Neural cell (in vitro differentiated cells): ENCODE measurements around the gene PRR18. TPM values are rescaled to one million over a fixed set of nuclear protein-coding genes. Genes with fewer than 3 reads are reported as not detected.

ENCODE experiments used
- H2AFZ ChIP-seq: fragments of 200-600, 300-800 bp; sonication (generic), shearing (Covaris generic); 2 replicates; pipeline ENCODE4 v1.6.0; 2014; ENCODE audit warnings: low read depth, mild to moderate bottlenecking, antibody characterized with exemption, low read length, moderate library complexity
- H3F3A ChIP-seq: fragments of 200-600 bp; shearing (Covaris generic); 2 replicates; pipeline ENCODE4 v1.6.1; 2016; ENCODE audit warnings: mild to moderate bottlenecking, moderate library complexity, mixed read lengths, antibody characterized with exemption, low read length; ENCODE audit not compliant: insufficient read depth, poor library complexity, severe bottlenecking
- H3K27ac ChIP-seq: fragments of 200-600, 300-800 bp; sonication (generic), shearing (Covaris generic); 2 replicates; pipeline ENCODE4 v1.5.1; 2014; ENCODE audit warnings: mild to moderate bottlenecking, low read length, moderate library complexity
- H3K27me3 ChIP-seq: fragments of 300-800, 200-600 bp; sonication (generic), shearing (Covaris generic); 2 replicates; pipeline ENCODE4 v1.6.0; 2014; ENCODE audit warnings: mild to moderate bottlenecking, low read depth, low read length, moderate library complexity; ENCODE audit not compliant: insufficient read depth
- H3K36me3 ChIP-seq: fragments of 300-800, 200-600 bp; sonication (generic), shearing (Covaris generic); 2 replicates; pipeline ENCODE4 v1.5.1; 2014; ENCODE audit warnings: mild to moderate bottlenecking, antibody characterized with exemption, low read length, moderate library complexity; ENCODE audit not compliant: insufficient read depth
- H3K4me2 ChIP-seq: fragments of 300-800, 200-600 bp; sonication (generic), shearing (Covaris generic); 2 replicates; pipeline ENCODE4 v1.6.0; 2014; ENCODE audit warnings: mild to moderate bottlenecking, low read length
- H3K4me3 ChIP-seq: fragments of 300-800, 200-600 bp; sonication (generic), shearing (Covaris generic); 2 replicates; pipeline ENCODE4 v1.5.1; 2014; ENCODE audit warnings: mild to moderate bottlenecking, low read length, moderate library complexity
- H3K79me2 ChIP-seq: fragments of 200-600 bp; shearing (Covaris generic); replicated peaks from 2 replicates; pipeline ENCODE4 v1.6.0; 2014; ENCODE audit warnings: mild to moderate bottlenecking, low read length, moderate library complexity; ENCODE audit not compliant: insufficient read depth
- H3K9ac ChIP-seq: fragments of 300-800, 200-600 bp; sonication (generic), shearing (Covaris generic); 2 replicates; pipeline ENCODE4 v1.6.1; 2016; ENCODE audit warnings: mild to moderate bottlenecking, low read length, mixed read lengths
- H3K9me2 ChIP-seq: fragments of 200-600 bp; shearing (Covaris generic); 2 replicates; pipeline ENCODE4 v1.6.1; 2016; ENCODE audit warnings: mild to moderate bottlenecking, low read length, mixed read lengths; ENCODE audit not compliant: insufficient read depth
- H3K9me3 ChIP-seq: fragments of 200-600, 300-800 bp; sonication (generic), shearing (Covaris generic); 2 replicates; pipeline ENCODE4 v1.6.1; 2016; ENCODE audit warnings: mild to moderate bottlenecking, mixed run types, low read length, moderate library complexity, mixed read lengths
- H4K20me1 ChIP-seq: fragments of 200-600 bp; shearing (Covaris generic); 2 replicates; pipeline ENCODE4 v1.6.1; 2016; ENCODE audit warnings: mild to moderate bottlenecking, mixed run types; ENCODE audit not compliant: insufficient read depth
- CTCF ChIP-seq: fragments of 450-650 bp; IDR thresholded peaks from 2 replicates; pipeline ENCODE4 v1.5.1; 2014; ENCODE audit warnings: antibody characterized with exemption, mild to moderate bottlenecking, moderate library complexity; ENCODE audit not compliant: poor library complexity, severe bottlenecking
- EP300 ChIP-seq: fragments of 450-650 bp; conservative IDR thresholded peaks from 2 replicates; pipeline ENCODE4 v1.6.1; 2014; ENCODE audit warnings: antibody characterized with exemption, mild to moderate bottlenecking, moderate library complexity; ENCODE audit not compliant: poor library complexity, severe bottlenecking
- EZH2 ChIP-seq: fragments of 200-600, 300-800 bp; shearing (Covaris generic), sonication (generic); IDR thresholded peaks from 2 replicates; pipeline ENCODE4 v1.6.1; 2014; ENCODE audit warnings: antibody characterized with exemption, low read length, borderline replicate concordance, mild to moderate bottlenecking; ENCODE audit not compliant: insufficient read depth, poor library complexity, severe bottlenecking
- MXI1 ChIP-seq: fragments of 450-650 bp; conservative IDR thresholded peaks from 2 replicates; pipeline ENCODE4 v1.6.1; 2014; ENCODE audit warnings: antibody characterized with exemption, mild to moderate bottlenecking; ENCODE audit not compliant: poor library complexity, severe bottlenecking
- POLR2AphosphoS5 ChIP-seq: IDR thresholded peaks from 2 replicates; pipeline ENCODE4 v1.6.1; 2012
- RAD21 ChIP-seq: fragments of 450-650 bp; conservative IDR thresholded peaks from 2 replicates; pipeline ENCODE4 v1.6.1; 2014; ENCODE audit warnings: antibody characterized with exemption, mild to moderate bottlenecking, moderate library complexity
- REST ChIP-seq: IDR thresholded peaks from 2 replicates; pipeline ENCODE4 v1.6.1; 2012; ENCODE audit warnings: borderline replicate concordance
- SMC3 ChIP-seq: fragments of 450-650 bp; conservative IDR thresholded peaks from 2 replicates; pipeline ENCODE4 v1.6.1; 2014; ENCODE audit warnings: antibody characterized with exemption, mild to moderate bottlenecking, moderate library complexity; ENCODE audit not compliant: poor library complexity
- TAF1 ChIP-seq: IDR thresholded peaks from 2 replicates; pipeline ENCODE4 v1.6.1; 2012; ENCODE audit warnings: low read depth
- polyA plus RNA-seq: library from polyadenylated mRNA; depleted of rRNA; stranded (reverse); fragments of >200 nt; gene quantifications from 2 replicates; pipeline ENCODE4 v1.2.3, GENCODE V29; 2014

The PRR18 gene
- polyA plus RNA-seq, 1 donor from 2014 or later, result not detected

- Histone ChIP-seq H3K36me3 (no peaks in the 10 kb centered on the region), H3K9ac (no peak overlapping the region), H3K9me2 (no peaks in the 10 kb centered on the region), H3F3A (no peaks in the 10 kb centered on the region), H3K4me3 (no peak overlapping the region), H3K79me2 (peaks cover 38% of the 10 kb centered on the region), H2AFZ (no peak overlapping the region), H3K4me2 (no peak overlapping the region), H3K9me3 (no peaks in the 10 kb centered on the region), H3K27me3 (no peaks in the 10 kb centered on the region), H4K20me1 (no peaks in the 10 kb centered on the region), H3K27ac (no peak overlapping the region)
- TF ChIP-seq REST (no peak), MXI1 (no peak), CTCF (no peak), EZH2 (no peak), RAD21 (no peak), SMC3 (no peak), TAF1 (no peak), EP300 (no peak)
These were observed 28.7 kb upstream of the PRR18 start for GRCh38 chr6:166336847-166337246.

- no peaks in the 10 kb centered on the region for H3F3A ChIP-seq
- H3K9me3 ChIP-seq, result no peaks in the 10 kb centered on the region
- no peaks in the 10 kb centered on the region for H3K36me3 ChIP-seq
- TF ChIP-seq POLR2AphosphoS5 (no peak), TAF1 (no peak), CTCF (no peak), SMC3 (no peak)
- H3K79me2 ChIP-seq, result peaks cover 32% of the 10 kb centered on the region
- no peaks in the 10 kb centered on the region for H3K27me3 ChIP-seq
- H3K9ac ChIP-seq, result no peak overlapping the region
- no peak overlapping the region for H3K27ac ChIP-seq
- H3K9me2 ChIP-seq, result no peaks in the 10 kb centered on the region
- H2AFZ ChIP-seq, result no peak overlapping the region
- H3K4me3 ChIP-seq, result no peak overlapping the region
- no peaks in the 10 kb centered on the region for H4K20me1 ChIP-seq
- no peak overlapping the region for H3K4me2 ChIP-seq
These were observed 27.4 kb upstream of the PRR18 start for GRCh38 chr6:166335378-166336302.
